NCI-H1092 treated with DMSO at 0.1 percent for 48 hours (cell line): ENCODE results near the gene PPIH.
"Not testable (repeated sequence)": the region's sequence is repeated elsewhere in the genome, so short reads cannot be mapped to it uniquely, and the experiment has no call there.

Experiments
- DNase-seq: peaks from one replicate; lab custom pipeline; 2025; lab: John Stamatoyannopoulos, UW

Gene PPIH

GRCh38 chr1:42657981-42658876 is at the start of gene PPIH:
Gene PPIH (plus strand): TSS chr1:42658423. CDS start chr1:42658447, 24 bp downstream.
- peak; percentile 96 for DNase-seq

DNA sequence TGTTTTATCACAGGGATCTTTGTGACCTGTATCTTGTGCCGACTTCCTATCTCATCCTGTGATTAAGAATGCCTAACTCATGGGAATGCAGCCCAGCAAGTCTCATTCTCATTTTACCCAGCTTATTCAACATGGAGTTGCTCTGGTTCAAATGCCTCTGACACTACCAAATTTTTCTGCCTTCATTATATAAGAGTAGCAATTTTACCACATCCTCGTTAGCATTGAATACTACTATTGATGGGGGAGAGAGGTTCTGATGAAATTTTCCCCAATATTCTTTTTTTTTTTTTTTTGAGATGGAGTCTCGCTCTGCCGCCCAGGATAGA is 44.5 kb upstream of the PPIH start:
- DNase-seq: no peak

DNA sequence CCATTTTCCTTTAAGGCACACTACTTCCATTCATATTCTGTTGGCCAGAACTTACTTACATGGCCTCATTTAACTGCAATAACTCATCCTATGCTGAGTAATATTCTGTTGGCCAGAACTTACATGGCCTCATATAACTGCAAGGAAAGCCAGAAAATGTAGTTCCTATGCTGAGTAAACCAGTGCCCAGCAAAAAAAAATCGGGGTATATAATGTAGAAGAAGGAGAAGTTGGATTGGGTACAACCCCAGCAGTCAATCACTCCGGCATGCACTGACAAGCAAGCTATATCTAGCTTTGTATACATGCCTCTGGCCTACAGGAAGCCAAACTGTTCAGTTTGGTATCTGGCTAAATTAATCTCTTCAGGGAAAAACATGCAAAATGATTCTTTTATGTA is 39.4 kb upstream of the PPIH start:
- no peak for DNase-seq

DNA sequence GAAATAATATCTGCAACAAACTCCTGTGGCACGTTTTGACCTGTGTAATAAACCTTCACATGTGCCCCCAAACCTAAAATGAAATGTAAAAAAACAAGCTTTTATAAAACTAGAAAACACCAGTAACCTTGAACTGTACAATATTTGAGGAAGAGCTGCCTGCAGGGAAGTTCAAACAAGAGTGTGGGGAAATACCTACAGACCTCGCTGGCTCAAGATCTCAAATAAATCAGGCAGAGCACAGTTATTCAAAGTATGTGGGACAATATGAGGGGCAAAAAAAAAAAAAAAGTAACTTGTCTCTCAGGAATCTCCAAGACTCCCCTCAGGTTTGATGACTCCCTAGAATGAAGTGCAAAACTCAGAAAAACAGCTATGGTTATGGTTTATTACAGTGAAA is 37.9 kb upstream of the PPIH start:
- DNase-seq: no peak

DNA sequence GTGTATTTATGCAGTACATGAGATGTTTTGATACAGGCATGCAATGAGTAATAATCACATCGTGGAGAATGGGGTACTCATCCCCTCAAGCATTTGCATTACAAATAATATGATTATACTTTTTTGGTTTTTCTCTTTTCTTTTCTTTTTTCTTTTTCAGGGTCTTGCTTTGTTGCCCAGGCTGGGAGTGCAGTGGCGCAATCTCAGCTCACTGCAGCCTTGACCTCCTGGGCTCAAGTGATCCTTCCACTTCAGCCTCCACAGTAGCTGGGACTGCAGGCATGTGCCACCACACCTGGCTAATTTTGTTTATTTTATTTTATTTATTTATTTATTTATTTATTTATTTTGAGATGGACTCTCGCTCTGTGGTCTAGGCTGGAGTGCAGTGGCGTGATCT is 37.0 kb upstream of the PPIH start:
- not testable (repeated sequence) for DNase-seq

GRCh38 chr1:42627205-42627604 is 31.0 kb upstream of the PPIH start:
- not testable (repeated sequence) for DNase-seq

GRCh38 chr1:42639116-42639515 is 19.1 kb upstream of the PPIH start:
- no peak for DNase-seq

- no peak for DNase-seq
Measured at GRCh38 chr1:42646056-42646455, 12.2 kb upstream of the PPIH start.

DNA sequence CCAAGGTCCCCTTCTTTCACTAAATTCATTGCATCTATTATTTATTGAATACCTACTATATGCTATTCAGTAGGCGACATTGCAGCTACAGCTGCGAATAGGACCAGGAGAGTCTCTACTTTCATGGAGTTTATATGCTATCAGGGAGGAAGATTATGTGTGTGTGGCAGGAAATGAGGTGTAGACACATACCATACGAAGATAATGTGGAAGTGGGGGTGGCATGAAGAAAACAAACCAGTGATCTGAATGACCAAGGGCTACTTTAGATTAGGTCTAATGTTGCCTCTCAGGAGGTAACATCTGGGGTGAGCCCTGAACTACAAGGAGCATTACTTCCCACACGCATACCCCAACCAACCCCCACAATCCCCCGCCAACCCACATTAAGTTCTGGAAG is 1.0 kb upstream of the PPIH start:
- no peak for DNase-seq

- DNase-seq: no peak
Measured at GRCh38 chr1:42658877-42659337, 684 bp downstream of the PPIH start.

DNA sequence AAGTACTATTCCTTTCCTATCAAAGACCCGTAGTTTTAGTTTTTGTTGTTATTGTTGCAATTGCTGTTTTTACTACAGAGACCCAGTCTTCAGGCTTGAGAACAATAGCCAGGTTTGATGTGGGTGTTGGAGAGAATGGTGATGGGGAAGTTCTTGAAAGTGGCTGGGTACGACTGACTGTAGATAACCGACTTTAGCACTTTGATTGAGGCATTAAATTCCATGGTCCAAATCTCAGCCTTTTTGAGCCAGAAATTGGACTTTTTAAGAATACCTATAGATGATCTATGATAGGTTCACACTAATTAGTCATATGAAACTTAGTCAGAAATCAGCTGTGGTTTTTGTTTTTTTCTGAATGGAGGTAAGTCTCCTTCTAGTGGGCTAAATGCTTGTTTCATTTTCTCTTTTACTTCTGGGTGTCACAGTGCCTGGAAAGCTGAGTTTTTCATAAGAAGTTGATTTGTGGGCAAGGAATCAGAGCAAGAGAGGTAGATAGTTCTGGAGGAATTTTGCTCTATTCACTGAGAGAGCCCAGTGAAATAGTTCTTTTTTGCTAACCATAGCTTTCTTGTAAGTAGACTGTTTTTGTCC is 2.8 kb downstream of the PPIH start:
- DNase-seq: no peak

GRCh38 chr1:42669936-42670335 is 11.7 kb downstream of the PPIH start:
- no peak for DNase-seq

- no peak for DNase-seq
Measured at GRCh38 chr1:42670425-42670824, 12.2 kb downstream of the PPIH start.

DNA sequence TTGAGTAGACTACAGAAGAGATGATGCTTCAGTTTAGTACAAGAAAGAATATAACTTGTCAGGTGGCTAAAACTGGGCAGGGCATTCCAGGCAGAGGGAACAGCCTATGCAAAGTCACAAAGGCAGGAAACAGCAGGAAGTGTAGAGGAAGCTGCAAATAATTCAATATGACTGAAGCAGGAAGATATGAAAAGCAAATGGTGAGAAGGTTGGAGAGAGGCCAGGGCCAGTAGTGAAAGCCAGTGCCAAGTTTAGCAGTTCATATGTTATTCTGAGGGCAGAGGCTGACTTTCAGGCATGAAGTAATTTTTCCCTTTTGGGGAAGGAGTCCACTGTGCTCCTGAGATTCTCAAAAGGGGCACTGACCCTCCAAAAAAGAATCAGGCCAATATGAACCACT is 16.0 kb downstream of the PPIH start:
- DNase-seq: no peak

DNA sequence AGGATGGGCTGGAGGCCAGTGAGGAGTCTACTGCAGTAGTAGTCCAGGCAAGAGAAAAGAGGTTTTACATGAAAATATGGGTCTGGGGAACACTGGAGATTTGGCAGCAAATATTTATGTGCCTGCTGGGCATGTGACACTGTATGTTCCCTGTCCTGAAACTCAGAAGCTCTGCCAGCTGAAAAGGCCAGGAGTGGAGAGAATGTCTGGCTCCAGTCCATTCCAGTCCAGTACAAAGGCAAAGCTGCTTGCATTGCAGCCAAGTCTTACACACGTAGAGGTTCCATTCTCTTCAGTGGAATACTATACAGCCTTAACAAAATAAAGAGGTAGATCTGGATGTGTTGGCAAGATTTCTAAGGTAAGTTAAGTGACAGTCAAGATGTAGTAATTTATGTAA is 16.5 kb downstream of the PPIH start:
- DNase-seq: no peak

DNA sequence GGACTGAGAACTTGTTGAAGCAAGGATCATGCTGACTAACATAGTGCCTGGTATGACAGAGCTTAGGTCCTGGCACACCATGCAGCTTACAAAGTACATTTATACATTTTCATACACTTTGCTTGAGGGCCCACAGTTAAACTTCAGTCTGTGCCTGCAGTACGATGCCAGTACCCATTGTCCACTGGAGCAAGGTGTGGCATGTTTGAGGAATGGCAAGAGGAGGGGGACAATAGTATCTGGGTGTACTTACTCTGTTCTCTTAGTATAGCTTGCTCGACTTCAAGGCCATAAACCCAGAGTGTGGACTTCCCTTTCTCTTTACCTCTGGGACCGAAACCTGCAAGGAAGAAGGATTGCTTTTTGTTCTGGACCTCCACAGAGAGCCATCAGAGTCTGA is 17.2 kb downstream of the PPIH start:
- DNase-seq: no peak

DNA sequence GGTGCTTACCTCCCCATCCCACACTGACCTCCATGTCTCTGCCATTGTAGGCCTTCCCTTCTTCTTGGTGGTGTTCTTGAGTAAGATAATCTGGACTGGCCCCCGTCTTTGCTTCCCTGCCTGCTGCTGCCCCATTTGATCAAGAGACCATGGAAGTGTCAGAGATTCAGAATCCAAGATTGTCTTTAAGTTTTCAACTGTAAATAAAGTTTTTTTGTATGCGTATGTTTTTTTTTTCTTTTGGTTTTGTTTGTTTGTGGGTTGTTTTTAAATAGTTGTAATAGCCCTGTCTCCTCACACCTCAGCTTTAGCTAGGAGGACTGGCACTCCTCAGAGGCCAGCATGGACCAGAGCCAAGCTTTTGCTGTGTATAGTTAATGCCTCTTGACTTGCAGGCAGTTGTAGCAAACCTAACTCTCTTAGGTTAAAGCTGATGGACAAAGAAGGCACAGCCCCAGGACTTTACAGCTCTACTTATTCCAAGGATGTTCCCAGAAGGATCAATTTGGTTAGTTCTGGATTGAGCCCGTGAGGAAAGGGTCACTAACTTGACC is 18.4 kb downstream of the PPIH start:
- DNase-seq: no peak

DNA sequence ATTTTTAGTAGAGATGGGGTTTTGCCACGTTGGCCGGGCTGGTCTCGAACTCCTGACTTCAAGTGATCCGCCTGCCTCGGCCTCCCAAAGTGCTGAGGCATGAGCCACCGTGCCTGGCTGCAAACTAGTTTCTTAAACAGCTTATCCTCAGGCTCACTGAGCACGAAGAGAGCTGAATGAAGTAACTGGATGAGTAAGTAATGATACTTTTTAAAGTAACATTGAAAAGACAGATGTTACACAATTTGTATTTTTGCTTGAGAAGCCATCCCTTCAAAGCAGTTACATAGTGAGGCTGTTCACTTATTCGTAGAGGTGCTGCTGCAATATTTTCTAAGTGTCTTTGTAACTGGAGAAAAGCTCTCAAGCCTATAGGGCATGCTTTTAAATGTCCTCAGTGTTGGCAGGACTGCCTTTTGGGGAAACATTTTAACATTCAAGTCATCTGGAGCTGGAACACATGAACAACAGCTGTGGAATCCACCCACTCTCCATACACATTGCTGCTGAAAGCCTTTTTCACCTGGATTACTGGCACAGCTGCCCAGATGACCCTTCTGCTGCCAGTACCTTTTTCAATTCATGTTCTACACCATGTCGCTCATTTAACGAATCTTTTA is 21.3 kb downstream of the PPIH start:
- DNase-seq: no peak

DNA sequence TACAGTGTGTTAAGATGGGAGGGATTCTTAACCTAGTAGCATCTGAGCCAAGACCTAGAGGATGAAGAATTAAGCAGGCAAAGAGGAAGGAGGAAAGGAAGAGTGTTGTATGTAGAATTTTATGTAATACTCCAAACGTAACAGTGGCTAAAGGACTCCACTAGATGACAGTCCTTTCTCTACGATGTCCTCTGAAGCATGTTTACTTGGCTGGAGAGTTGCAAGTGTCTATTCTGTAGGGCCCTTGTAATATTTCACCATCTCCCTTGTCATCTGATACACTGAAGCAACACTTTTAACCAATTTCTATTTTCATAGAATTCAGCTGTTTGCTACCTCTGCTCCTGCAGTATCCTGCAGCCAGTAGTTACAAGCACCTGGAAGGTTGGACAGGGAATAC is 21.8 kb downstream of the PPIH start:
- no peak for DNase-seq

DNA sequence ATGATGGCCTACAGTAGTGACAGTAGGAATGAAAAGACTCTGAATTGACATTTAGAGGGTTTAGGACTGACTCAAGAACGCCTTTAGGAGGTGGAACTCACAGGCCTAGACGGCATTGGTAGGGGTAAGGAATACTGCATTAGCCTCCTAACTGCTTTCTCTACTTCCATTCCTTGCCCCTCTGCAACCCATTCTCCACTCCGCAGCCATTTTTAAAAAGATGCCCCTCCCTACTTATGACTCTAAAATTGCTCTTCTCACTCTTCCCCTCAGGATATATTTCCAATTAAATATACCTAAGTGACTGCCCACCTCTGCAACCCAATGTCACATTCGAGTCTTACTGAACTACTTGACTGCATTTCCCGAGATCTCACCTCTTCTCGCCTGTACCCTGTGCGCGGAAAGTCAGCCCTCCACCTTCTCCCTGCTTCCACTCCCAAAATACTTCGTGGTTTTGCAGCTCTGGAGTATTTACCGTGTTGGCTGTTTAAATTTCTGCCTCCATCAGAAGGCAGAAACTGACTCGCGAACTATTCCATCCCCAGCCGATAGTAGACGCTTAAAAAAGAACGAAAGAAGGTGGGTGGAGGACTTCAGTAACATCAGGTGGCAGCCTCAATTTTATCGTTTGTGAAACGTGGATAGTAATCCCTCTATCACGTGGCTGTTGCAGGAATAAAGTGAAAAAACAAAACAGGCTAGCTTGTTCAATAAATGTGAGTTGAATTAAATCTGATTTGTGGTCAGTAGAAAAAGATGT is 22.9 kb downstream of the PPIH start:
- DNase-seq: peak; percentile 78

- peak; percentile 100 for DNase-seq
Measured at GRCh38 chr1:42681741-42682483, 23.7 kb downstream of the PPIH start, which contains the start of gene YBX1. Gene YBX1 (plus strand): TSS chr1:42682418. CDS start chr1:42682566, 148 bp downstream.

DNA sequence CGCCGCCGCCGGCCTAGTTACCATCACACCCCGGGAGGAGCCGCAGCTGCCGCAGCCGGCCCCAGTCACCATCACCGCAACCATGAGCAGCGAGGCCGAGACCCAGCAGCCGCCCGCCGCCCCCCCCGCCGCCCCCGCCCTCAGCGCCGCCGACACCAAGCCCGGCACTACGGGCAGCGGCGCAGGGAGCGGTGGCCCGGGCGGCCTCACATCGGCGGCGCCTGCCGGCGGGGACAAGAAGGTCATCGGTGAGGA is 24.2 kb downstream of the PPIH start:
- DNase-seq: not testable (repeated sequence)
